Measurements from ENCODE around the gene SORCS2. TPM values are rescaled to one million over a fixed set of nuclear protein-coding genes. Genes with fewer than 3 reads are reported as not detected.

The SORCS2 gene
- total and polyA plus RNA-seq, 2 of the 8 experiments (the other 6 are each of a cell fraction or from before 2014, with no cell fraction given): 0.36 to 1.8 TPM

GRCh38 chr4:7469023-7469422 lies 276.7 kb downstream of the SORCS2 start (continued):
- TF ChIP-seq GABPA (IDR thresholded peaks at IDR 0.05; ENCODE audit: borderline replicate concordance, insufficient read depth, low read length) (no peak), PHF8 (conservative IDR thresholded peaks at IDR 0.05; ENCODE audit: low read depth, low read length) (no peak), TAF1 (IDR thresholded peaks at IDR 0.05; ENCODE audit: low read depth, low read length) (no peak), CBX8 (IDR thresholded peaks at IDR 0.05; ENCODE audit: borderline replicate concordance, low read depth, low read length) (no peak), NANOG (IDR thresholded peaks at IDR 0.05; ENCODE audit: insufficient read depth, low read depth, low read length, poor library complexity, severe bottlenecking) (no peak), JUN (IDR thresholded peaks at IDR 0.05; ENCODE audit: low read depth, low read length) (no peak), HDAC2 (IDR thresholded peaks at IDR 0.05; ENCODE audit: borderline replicate concordance in 1 of 2, low read depth in 2 of 2, low read length in 2 of 2) (no peak)
